ENCODE results near the gene TUBGCP6.

GRCh38 chr22:50286275-50286674 lies 41.5 kb upstream of the TUBGCP6 start:
- no peak for TF ChIP-seq POLR2AphosphoS5 (IDR thresholded peaks at IDR 0.05; ENCODE audit: low read depth)
- no peak for TF ChIP-seq CTCF (conservative IDR thresholded peaks at IDR 0.05; ENCODE audit: low read depth in 2 of 2)
- TF ChIP-seq EZH2 (IDR thresholded peaks at IDR 0.05; ENCODE audit: low read depth, unreplicated experiment) = no peak
- TF ChIP-seq ZNF462 (CRISPR knock-in tag; IDR thresholded peaks at IDR 0.05) = no peak
- no peak for TF ChIP-seq JUNB (IDR thresholded peaks at IDR 0.05; ENCODE audit: unreplicated experiment)
- no peak for TF ChIP-seq ETS1 (IDR thresholded peaks at IDR 0.05)
- TF ChIP-seq REST (IDR thresholded peaks at IDR 0.05; ENCODE audit: unreplicated experiment) = no peak
- TF ChIP-seq EZH2phosphoT487 (IDR thresholded peaks at IDR 0.05; ENCODE audit: unreplicated experiment) = no peak
- TF ChIP-seq CREB1 (CRISPR knock-in tag; IDR thresholded peaks at IDR 0.05; ENCODE audit: low read depth) = no peak
